Measurements from ENCODE around the gene APBB2. TPM values are rescaled to one million over a fixed set of nuclear protein-coding genes. Genes with fewer than 3 reads are reported as not detected.

APBB2 gene
- total and polyA plus RNA-seq, 2 donors (not counting 1 experiment from before 2014, with no cell fraction given), result 4.4 to 15.8 TPM

GRCh38 chr4:41157009-41157408 is 57.3 kb downstream of the APBB2 start:
- no peak overlapping the region for H3K4me3 Mint-ChIP-seq

DNA sequence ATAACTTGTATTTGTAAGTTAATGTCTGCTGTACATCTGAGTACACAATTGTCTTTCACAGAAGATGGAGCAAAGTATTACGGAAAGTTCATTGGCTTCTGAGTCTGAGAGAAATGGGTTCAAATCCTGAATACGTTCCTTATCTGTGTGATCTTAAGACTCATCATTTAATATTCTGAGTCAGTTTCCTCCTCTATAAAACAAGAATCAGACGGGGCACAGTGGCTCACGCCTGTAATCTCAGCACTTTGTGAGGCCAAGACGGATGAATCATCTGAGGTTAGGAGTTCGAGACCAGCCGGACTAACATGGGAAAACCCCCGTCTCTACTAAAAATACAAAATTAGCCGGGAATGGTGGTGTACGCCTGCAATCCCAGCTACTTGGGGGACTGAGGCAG is 57.8 kb downstream of the APBB2 start:
- Histone ChIP-seq H3K4me3 (ENCODE audit: control extremely low read depth in 1 of 5, extremely low read depth in 1 of 5, insufficient read depth in 1 of 5, low read depth in 2 of 5, low read length in 4 of 5) (no peak overlapping the region), H3K27me3 (replicated peaks in 1 of 4; ENCODE audit: control extremely low read depth in 1 of 4, control insufficient read depth in 3 of 4, insufficient read depth in 4 of 4, low read length in 3 of 4) (no peaks in the 10 kb centered on the region), H2AFZ (ENCODE audit: insufficient read depth, low read depth, low read length, poor library complexity, severe bottlenecking) (no peak overlapping the region), H3K36me3 (replicated peaks in 1 of 2; ENCODE audit: control extremely low read depth in 1 of 2, control insufficient read depth in 1 of 2, extremely low read depth in 1 of 2, insufficient read depth in 2 of 2, low read length in 1 of 2) (no peaks in the 10 kb centered on the region), H4K20me1 (ENCODE audit: control insufficient read depth, insufficient read depth, low read length, poor library complexity, severe bottlenecking) (no peaks in the 10 kb centered on the region), H3K9ac (ENCODE audit: low read length) (no peak overlapping the region), H3K4me1 (ENCODE audit: control insufficient read depth in 2 of 2, insufficient read depth in 2 of 2, low read length in 2 of 2) (no peaks in the 10 kb centered on the region), H3K79me2 (ENCODE audit: control insufficient read depth, insufficient read depth, low read length) (no peaks in the 10 kb centered on the region), H3K27ac (ENCODE audit: low read length in 2 of 2) (no peak overlapping the region), H3K4me2 (replicated peaks; ENCODE audit: low read depth, low read length, poor library complexity, severe bottlenecking) (no peak overlapping the region), H3K9me3 (ENCODE audit: control extremely low read depth in 1 of 3, control insufficient read depth in 2 of 3, insufficient read depth in 1 of 3, low read length in 2 of 3) (no peaks in the 10 kb centered on the region)
- DNase-seq, result no peak
- Mint-ChIP-seq H3K4me3 (no peak overlapping the region), H3K9me3 (ENCODE audit: insufficient read depth) (no peaks in the 10 kb centered on the region), H3K27ac (no peak overlapping the region), H3K27me3 (peaks cover 4% of the 10 kb centered on the region), H3K4me1 (no peaks in the 10 kb centered on the region)
- CTCF ChIA-PET, result interaction anchor here (0.7 kb wide), 2 partner anchors 620 to 732 kb away, joined by 3 to 6 read pairs; no protein-coding TSS in a partner anchor
- intact Hi-C loops (cut with micrococcal nuclease), result no loop called here
- POLR2A ChIA-PET, result no interaction called here
- WGBS (ENCODE audit: insufficient coverage), result 91% methylated on average over 8 of the region's 10 CpGs
- no peak for ATAC-seq (ENCODE audit: low read depth)
- TF ChIP-seq, protein P1, sequence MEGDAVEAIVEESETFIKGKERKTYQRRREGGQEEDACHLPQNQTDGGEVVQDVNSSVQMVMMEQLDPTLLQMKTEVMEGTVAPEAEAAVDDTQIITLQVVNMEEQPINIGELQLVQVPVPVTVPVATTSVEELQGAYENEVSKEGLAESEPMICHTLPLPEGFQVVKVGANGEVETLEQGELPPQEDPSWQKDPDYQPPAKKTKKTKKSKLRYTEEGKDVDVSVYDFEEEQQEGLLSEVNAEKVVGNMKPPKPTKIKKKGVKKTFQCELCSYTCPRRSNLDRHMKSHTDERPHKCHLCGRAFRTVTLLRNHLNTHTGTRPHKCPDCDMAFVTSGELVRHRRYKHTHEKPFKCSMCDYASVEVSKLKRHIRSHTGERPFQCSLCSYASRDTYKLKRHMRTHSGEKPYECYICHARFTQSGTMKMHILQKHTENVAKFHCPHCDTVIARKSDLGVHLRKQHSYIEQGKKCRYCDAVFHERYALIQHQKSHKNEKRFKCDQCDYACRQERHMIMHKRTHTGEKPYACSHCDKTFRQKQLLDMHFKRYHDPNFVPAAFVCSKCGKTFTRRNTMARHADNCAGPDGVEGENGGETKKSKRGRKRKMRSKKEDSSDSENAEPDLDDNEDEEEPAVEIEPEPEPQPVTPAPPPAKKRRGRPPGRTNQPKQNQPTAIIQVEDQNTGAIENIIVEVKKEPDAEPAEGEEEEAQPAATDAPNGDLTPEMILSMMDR (IDR thresholded peaks at IDR 0.05), result no peak
- no peak for TF ChIP-seq EZH2 (IDR thresholded peaks at IDR 0.05; ENCODE audit: borderline replicate concordance, insufficient read depth, low read depth, low read length, poor library complexity, severe bottlenecking)

More at GRCh38 chr4:41157009-41157408, 57.3 kb downstream of the APBB2 start:
- Histone ChIP-seq H3K4me2 (replicated peaks; ENCODE audit: low read depth, low read length, poor library complexity, severe bottlenecking) (no peak overlapping the region), H3K9ac (ENCODE audit: low read length) (no peak overlapping the region), H3K4me1 (ENCODE audit: control insufficient read depth in 2 of 2, insufficient read depth in 2 of 2, low read length in 2 of 2) (no peaks in the 10 kb centered on the region), H3K27ac (ENCODE audit: low read length in 2 of 2) (no peak overlapping the region), H3K36me3 (replicated peaks in 1 of 2; ENCODE audit: control extremely low read depth in 1 of 2, control insufficient read depth in 1 of 2, extremely low read depth in 1 of 2, insufficient read depth in 2 of 2, low read length in 1 of 2) (no peaks in the 10 kb centered on the region), H4K20me1 (ENCODE audit: control insufficient read depth, insufficient read depth, low read length, poor library complexity, severe bottlenecking) (no peaks in the 10 kb centered on the region), H3K27me3 (replicated peaks in 1 of 4; ENCODE audit: control extremely low read depth in 1 of 4, control insufficient read depth in 3 of 4, insufficient read depth in 4 of 4, low read length in 3 of 4) (no peaks in the 10 kb centered on the region), H3K9me3 (ENCODE audit: control extremely low read depth in 1 of 3, control insufficient read depth in 2 of 3, insufficient read depth in 1 of 3, low read length in 2 of 3) (no peaks in the 10 kb centered on the region), H3K79me2 (ENCODE audit: control insufficient read depth, insufficient read depth, low read length) (no peaks in the 10 kb centered on the region), H3K4me3 (ENCODE audit: control extremely low read depth in 1 of 5, extremely low read depth in 1 of 5, insufficient read depth in 1 of 5, low read depth in 2 of 5, low read length in 4 of 5) (no peak overlapping the region), H2AFZ (ENCODE audit: insufficient read depth, low read depth, low read length, poor library complexity, severe bottlenecking) (no peak overlapping the region)
- intact Hi-C loops (cut with micrococcal nuclease), result no loop called here
- no peak for TF ChIP-seq EZH2 (IDR thresholded peaks at IDR 0.05; ENCODE audit: borderline replicate concordance, insufficient read depth, low read depth, low read length, poor library complexity, severe bottlenecking)
- TF ChIP-seq, protein P1 (IDR thresholded peaks at IDR 0.05), result no peak
- no peak for DNase-seq
- Mint-ChIP-seq H3K27ac (no peak overlapping the region), H3K4me1 (no peaks in the 10 kb centered on the region), H3K27me3 (peaks cover 4% of the 10 kb centered on the region), H3K9me3 (ENCODE audit: insufficient read depth) (no peaks in the 10 kb centered on the region)
- no peak for ATAC-seq (ENCODE audit: low read depth)
- 81% methylated on average over 4 of the region's 6 CpGs for WGBS (ENCODE audit: insufficient coverage)
- ChIA-PET POLR2A (no interaction called here), CTCF (interaction anchor here (0.7 kb wide), 1 partner anchor 619 kb away, joined by 6 read pairs; no protein-coding TSS in a partner anchor)
